Common myeloid progenitor, CD34-positive (primary cell): ENCODE results near the gene SPAAR.
"Not testable (repeated sequence)": the region's sequence is repeated elsewhere in the genome, so short reads cannot be mapped to it uniquely, and the experiment has no call there.

Source experiments
- CTCF ChIA-PET: fragments of 350-600 bp; sonication (Branson Sonifier 250); formaldehyde crosslinking; loops from one replicate; lab custom pipeline; 2021; ENCODE audit warnings: antibody characterized with exemption; lab: Charles Lee
- POLR2A ChIA-PET: fragments of 350-600 bp; sonication (Branson Sonifier 250); formaldehyde crosslinking; loops from one replicate; lab custom pipeline; 2021; ENCODE audit warnings: antibody characterized with exemption; lab: Charles Lee
- DNase-seq, 3 donors: peaks; one replicate each; pipeline versions ENCODE4 v3.0.0 to v3.0.0-alpha.2; 2013
- H3K27ac ChIP-seq, 2 experiments: 1 replicate in 1 of 2; 2 replicates in 1 of 2; pipeline ENCODE4 v1.7.0; 2013; ENCODE audit warnings: inconsistent platforms in 2 of 2, low read length in 2 of 2, mild to moderate bottlenecking in 2 of 2, low read depth in 1 of 2, moderate library complexity in 1 of 2; ENCODE audit not compliant: severe bottlenecking in 2 of 2, insufficient read depth in 1 of 2, poor library complexity in 1 of 2
- H3K27me3 ChIP-seq, 5 experiments: replicated peaks in 2 of 5; 1 replicate in 3 of 5; 2 replicates in 2 of 5; pipeline versions ENCODE4 v1.6.1 to v1.7.0; 2013; ENCODE audit warnings: low read length in 4 of 5, mild to moderate bottlenecking in 2 of 5, moderate library complexity in 2 of 5, inconsistent platforms in 1 of 5; ENCODE audit not compliant: insufficient read depth in 5 of 5, control insufficient read depth in 4 of 5
- H3K36me3 ChIP-seq, 4 experiments: 1 replicate in 2 of 4; 2 replicates in 2 of 4; pipeline versions ENCODE4 v1.6.1 to v1.7.0; 2013; ENCODE audit warnings: low read length in 3 of 4, control low read depth in 1 of 4, mild to moderate bottlenecking in 1 of 4; ENCODE audit not compliant: control insufficient read depth in 4 of 4, insufficient read depth in 4 of 4
- H3K4me1 ChIP-seq, 4 experiments: 1 replicate in 3 of 4; 2 replicates in 1 of 4; pipeline versions ENCODE4 v1.6.1 to v1.7.1; 2013; ENCODE audit warnings: low read length in 3 of 4, mild to moderate bottlenecking in 3 of 4, control low read depth in 1 of 4, inconsistent platforms in 1 of 4, moderate library complexity in 1 of 4; ENCODE audit not compliant: control insufficient read depth in 4 of 4, insufficient read depth in 4 of 4; ENCODE audit errors: control extremely low read depth in 1 of 4
- H3K4me3 ChIP-seq, 7 experiments: 1 replicate in 4 of 7; 2 replicates in 3 of 7; pipeline versions ENCODE4 v1.5.1 to v1.7.0; 2013; ENCODE audit warnings: mild to moderate bottlenecking in 7 of 7, low read length in 6 of 7, moderate library complexity in 6 of 7, inconsistent platforms in 2 of 7, low read depth in 2 of 7, control low read depth in 1 of 7; ENCODE audit not compliant: insufficient read depth in 4 of 7, control insufficient read depth in 1 of 7; ENCODE audit errors: extremely low read depth in 1 of 7
- H3K9me3 ChIP-seq, 5 experiments: 1 replicate in 4 of 5; 2 replicates in 1 of 5; pipeline versions ENCODE4 v1.6.1 to v1.7.1; 2013; ENCODE audit warnings: low read length in 4 of 5, mild to moderate bottlenecking in 2 of 5, inconsistent platforms in 1 of 5, low read depth in 1 of 5, moderate library complexity in 1 of 5; ENCODE audit not compliant: control insufficient read depth in 4 of 5, insufficient read depth in 2 of 5; ENCODE audit errors: control extremely low read depth in 1 of 5
- WGBS: methylation state at CpG from one replicate; pipeline ENCODE4 v1.1.5; 2013; ENCODE audit not compliant: insufficient coverage; 5-methylcytosine and 5-hydroxymethylcytosine counted together

SPAAR gene

GRCh38 chr9:35882263-35882848, 26.9 kb upstream of the SPAAR start:
- WGBS: 0% methylated on average over 2 of the region's 4 CpGs
- H3K27me3 ChIP-seq: peaks cover 0 to 3% (median 0%) of the 10 kb centered on the region in 5 experiments
- H3K9me3 ChIP-seq: peaks cover 0 to 6% (median 2%) of the 10 kb centered on the region in 5 experiments
- no peak overlapping the region for H3K27ac ChIP-seq
- no peaks in the 10 kb centered on the region for H3K36me3 ChIP-seq
- CTCF ChIA-PET: interaction anchor here (0.6 to 3.2 kb wide), 26 partner anchors 9 to 221 kb away, joined by 3 to 49 read pairs (median 4); partner anchors contain the start of genes GBA2, HINT2, NPR2 and RGP1
- POLR2A ChIA-PET: interaction anchor here (0.7 kb wide), 1 partner anchor 85 kb away, joined by 3 read pairs; no protein-coding TSS in a partner anchor
- no peak overlapping the region for H3K4me3 ChIP-seq
- no peaks in the 10 kb centered on the region for H3K4me1 ChIP-seq
- peak; percentile 55 to 67 (median 58) for DNase-seq

DNA sequence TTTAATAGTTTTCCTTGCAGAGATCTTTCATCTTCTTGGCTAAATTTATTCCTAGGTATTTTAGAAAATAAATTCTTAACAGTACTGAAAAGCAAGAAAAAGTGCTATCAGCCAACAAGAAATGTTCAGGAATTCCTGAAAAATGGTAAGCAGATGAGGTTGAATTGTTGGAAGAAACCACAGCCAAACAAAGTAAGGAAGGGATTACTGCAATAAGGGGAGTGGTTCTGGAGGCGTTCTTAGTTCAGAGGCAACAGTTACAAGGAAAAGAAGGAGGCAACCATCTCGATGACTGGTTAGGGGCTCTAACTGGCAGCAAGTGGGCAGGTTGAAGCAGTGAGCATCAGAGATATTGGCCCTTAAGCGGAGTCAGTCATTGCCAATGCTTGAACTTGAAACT, 26.3 kb upstream of the SPAAR start:
- Histone ChIP-seq H3K9me3 (peaks cover 0 to under 1% (median 0%) of the 10 kb centered on the region in 5 experiments), H3K27ac (no peak overlapping the region), H3K36me3 (no peaks in the 10 kb centered on the region), H3K4me3 (no peak overlapping the region), H3K27me3 (peaks cover 0 to 1% (median 0%) of the 10 kb centered on the region in 5 experiments), H3K4me1 (no peaks in the 10 kb centered on the region)
- no peak for DNase-seq
- CTCF ChIA-PET: interaction anchor here (0.6 to 3.2 kb wide), 17 partner anchors 9 to 222 kb away, joined by 3 to 49 read pairs (median 6); partner anchors contain the start of genes HINT2 and NPR2
- 58% methylated on average over 2 of the region's 3 CpGs for WGBS
- POLR2A ChIA-PET: no interaction called here

DNA sequence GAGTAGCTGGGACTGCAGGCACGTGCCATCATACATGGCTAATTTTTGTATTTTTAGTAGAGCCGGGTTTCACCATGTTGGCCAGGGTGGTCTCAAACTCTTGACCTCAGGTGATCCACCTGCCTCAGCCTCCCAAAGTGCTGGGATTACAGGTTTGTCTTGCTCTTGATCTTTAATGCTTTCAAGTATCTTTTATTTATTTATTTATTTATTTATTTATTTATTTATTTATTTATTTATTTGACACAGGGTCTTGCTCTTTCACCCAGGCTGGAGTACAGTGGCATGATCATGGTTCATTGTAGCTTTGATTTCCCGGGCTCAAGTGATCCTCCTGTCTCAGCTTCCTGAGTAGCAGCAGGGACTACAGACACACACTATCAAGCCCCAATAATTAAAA, 24.4 kb upstream of the SPAAR start:
- H3K4me3 ChIP-seq, H3K36me3 ChIP-seq, DNase-seq, H3K9me3 ChIP-seq, H3K4me1 ChIP-seq, H3K27ac ChIP-seq, H3K27me3 ChIP-seq, POLR2A ChIA-PET: not testable (repeated sequence)
- CTCF ChIA-PET: interaction anchor here (1.2 to 1.6 kb wide), 2 partner anchors 49 to 96 kb away, joined by 3 read pairs; no protein-coding TSS in a partner anchor
- WGBS: 100% methylated on average over 2 of the region's 3 CpGs

DNA sequence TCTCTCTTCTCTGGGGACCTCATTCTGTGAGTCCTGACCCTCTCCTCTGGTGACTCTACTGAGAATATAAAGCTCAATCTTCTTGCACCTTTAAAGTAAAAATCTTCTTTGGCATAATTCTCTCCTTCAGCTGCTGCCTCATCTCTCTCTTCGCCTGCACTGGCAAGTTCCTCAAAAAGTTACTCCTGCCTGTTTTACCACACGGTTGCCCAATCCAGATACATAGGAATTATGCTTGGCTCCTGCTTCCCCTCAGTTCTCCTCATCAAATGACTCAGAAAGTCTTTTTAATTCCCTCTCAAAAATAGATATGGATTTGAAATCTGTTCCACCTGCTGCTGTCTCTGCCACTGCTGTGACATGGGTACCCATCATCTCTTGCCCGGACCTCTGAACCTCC, 17.6 kb upstream of the SPAAR start:
- CTCF ChIA-PET: interaction anchor here (1.0 to 1.9 kb wide), 8 partner anchors 9 to 131 kb away, joined by 3 to 10 read pairs (median 4); no protein-coding TSS in a partner anchor
- Histone ChIP-seq H3K4me1 (peaks cover 0 to 8% (median 0%) of the 10 kb centered on the region in 4 experiments), H3K27me3 (peaks cover 0 to 10% (median 3%) of the 10 kb centered on the region in 5 experiments), H3K4me3 (no peak overlapping the region), H3K27ac (no peak overlapping the region), H3K9me3 (no peaks in the 10 kb centered on the region), H3K36me3 (no peaks in the 10 kb centered on the region)
- peak in 2 of 3 donors; percentile 25 to 26 for DNase-seq
- POLR2A ChIA-PET: interaction anchor here (0.6 kb wide), 1 partner anchor 9 kb away, joined by 3 read pairs; no protein-coding TSS in a partner anchor
- WGBS: 44% methylated on average over 3 of the region's 3 CpGs

DNA sequence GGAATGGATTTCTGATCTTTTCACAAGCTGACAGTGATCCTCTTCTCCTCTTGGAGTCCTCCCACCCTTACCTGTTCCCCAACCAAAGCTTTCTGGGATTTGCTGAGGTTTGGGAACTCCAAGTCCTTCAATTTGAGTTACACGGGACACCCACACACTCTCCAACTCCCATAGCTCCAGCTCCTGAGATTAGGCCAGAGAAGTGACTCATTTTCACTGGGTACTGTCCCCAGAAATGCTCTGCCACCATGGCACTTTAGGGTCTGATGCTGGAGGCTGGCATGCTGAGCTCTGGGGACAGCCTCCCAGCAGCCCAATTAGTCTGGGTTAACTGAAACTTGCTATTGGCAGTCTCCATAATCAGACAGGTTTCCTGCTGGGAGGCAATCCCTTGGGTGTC, 17.2 kb upstream of the SPAAR start:
- ChIA-PET POLR2A (no interaction called here), CTCF (interaction anchor here (1.0 to 1.9 kb wide), 8 partner anchors 10 to 130 kb away, joined by 3 to 10 read pairs (median 4); no protein-coding TSS in a partner anchor)
- no peaks in the 10 kb centered on the region for H3K36me3 ChIP-seq
- DNase-seq: no peak
- H3K4me1 ChIP-seq: peaks cover 0 to 8% (median 0%) of the 10 kb centered on the region in 4 experiments
- peaks cover 0 to 9% (median 3%) of the 10 kb centered on the region in 5 experiments for H3K27me3 ChIP-seq
- no peak overlapping the region for H3K27ac ChIP-seq
- H3K9me3 ChIP-seq: no peaks in the 10 kb centered on the region
- H3K4me3 ChIP-seq: no peak overlapping the region
- 100% methylated on average over 1 of the region's 1 CpG for WGBS

- 100% methylated on average over 1 of the region's 2 CpGs for WGBS
- no peak for DNase-seq
- no peaks in the 10 kb centered on the region for H3K36me3 ChIP-seq
- POLR2A ChIA-PET: no interaction called here
- no peak overlapping the region for H3K27ac ChIP-seq
- CTCF ChIA-PET: interaction anchor here (1.1 to 3.1 kb wide), 7 partner anchors 8 to 59 kb away, joined by 3 to 16 read pairs (median 5); no protein-coding TSS in a partner anchor
- H3K9me3 ChIP-seq: no peaks in the 10 kb centered on the region
- no peak overlapping the region for H3K4me3 ChIP-seq
- peaks cover 0 to 8% (median 3%) of the 10 kb centered on the region in 5 experiments for H3K27me3 ChIP-seq
- H3K4me1 ChIP-seq: peaks cover 0 to 1% (median 0%) of the 10 kb centered on the region in 4 experiments
Measured at GRCh38 chr9:35896570-35896969, 12.7 kb upstream of the SPAAR start.
